ENCODE measurements around the gene EIF5B. TPM values are rescaled to one million over a fixed set of nuclear protein-coding genes. Genes with fewer than 3 reads are reported as not detected.

EIF5B gene
- total RNA-seq, 4 donors from 2014 or later = 21.4 to 83.5 (median 33.5) TPM

DNA sequence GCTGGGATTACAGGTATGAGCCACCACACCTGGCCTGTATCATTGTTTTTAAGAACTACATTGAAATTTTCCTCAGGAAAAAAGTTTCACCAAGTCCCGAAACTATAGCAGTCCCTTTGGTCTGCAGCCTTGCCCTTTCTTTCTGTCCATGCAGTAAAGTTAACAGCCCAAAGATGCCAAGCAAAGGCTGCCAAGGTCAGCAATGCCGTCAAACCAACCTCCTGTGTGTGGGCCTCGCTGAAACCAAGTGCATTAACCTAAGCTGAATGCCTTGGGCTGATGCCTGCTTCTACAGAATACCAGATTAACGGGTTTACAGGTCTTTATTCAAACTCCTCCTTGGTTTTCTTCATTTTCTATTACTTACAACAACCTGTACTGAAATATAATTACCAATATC is 73.1 kb downstream of the EIF5B start:
- intact Hi-C loops (cut with DNase I; ENCODE audit: low total_unique reads) = no loop called here
- Histone ChIP-seq H3K27me3 (no peaks in the 10 kb centered on the region), H3K9me3 (no peaks in the 10 kb centered on the region), H3K36me3 (no peaks in the 10 kb centered on the region), H3K4me3 (no peak overlapping the region), H3K4me1 (no peaks in the 10 kb centered on the region), H3K27ac (no peak overlapping the region)
- TF ChIP-seq, protein P1, sequence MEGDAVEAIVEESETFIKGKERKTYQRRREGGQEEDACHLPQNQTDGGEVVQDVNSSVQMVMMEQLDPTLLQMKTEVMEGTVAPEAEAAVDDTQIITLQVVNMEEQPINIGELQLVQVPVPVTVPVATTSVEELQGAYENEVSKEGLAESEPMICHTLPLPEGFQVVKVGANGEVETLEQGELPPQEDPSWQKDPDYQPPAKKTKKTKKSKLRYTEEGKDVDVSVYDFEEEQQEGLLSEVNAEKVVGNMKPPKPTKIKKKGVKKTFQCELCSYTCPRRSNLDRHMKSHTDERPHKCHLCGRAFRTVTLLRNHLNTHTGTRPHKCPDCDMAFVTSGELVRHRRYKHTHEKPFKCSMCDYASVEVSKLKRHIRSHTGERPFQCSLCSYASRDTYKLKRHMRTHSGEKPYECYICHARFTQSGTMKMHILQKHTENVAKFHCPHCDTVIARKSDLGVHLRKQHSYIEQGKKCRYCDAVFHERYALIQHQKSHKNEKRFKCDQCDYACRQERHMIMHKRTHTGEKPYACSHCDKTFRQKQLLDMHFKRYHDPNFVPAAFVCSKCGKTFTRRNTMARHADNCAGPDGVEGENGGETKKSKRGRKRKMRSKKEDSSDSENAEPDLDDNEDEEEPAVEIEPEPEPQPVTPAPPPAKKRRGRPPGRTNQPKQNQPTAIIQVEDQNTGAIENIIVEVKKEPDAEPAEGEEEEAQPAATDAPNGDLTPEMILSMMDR (IDR thresholded peaks at IDR 0.05) = no peak
- TF ChIP-seq POLR2A (IDR thresholded peaks at IDR 0.05) = no peak
- DNase-seq = no peak

DNA sequence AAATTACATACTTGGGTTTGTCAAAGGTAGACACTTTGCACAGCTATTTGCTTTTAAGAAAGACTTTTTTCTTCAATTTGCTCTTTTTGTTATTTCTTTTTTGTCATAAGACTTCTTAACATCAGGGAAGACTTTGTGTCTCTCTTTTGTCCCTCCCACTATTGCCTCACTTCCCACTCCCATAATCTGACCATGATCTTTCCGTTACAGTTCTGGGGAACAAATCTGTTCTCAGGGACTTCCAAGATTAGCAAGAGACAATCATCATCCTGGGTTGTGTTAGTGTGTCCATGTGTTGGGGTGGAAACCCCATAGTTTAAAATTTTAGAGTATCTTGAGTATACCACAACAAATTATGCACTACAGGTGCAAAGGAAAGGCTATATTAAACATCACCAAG is 77.4 kb downstream of the EIF5B start:
- Histone ChIP-seq H3K27ac (no peak overlapping the region), H3K4me3 (no peak overlapping the region), H3K36me3 (peaks cover 0 to 3% of the 10 kb centered on the region in 2 donors), H3K9me3 (no peaks in the 10 kb centered on the region), H3K4me1 (no peaks in the 10 kb centered on the region), H3K27me3 (no peaks in the 10 kb centered on the region)
- TF ChIP-seq, protein P1 (IDR thresholded peaks at IDR 0.05) = no peak
- TF ChIP-seq POLR2A (IDR thresholded peaks at IDR 0.05) = no peak
- DNase-seq = no peak
- intact Hi-C loops (cut with DNase I; ENCODE audit: low total_unique reads) = no loop called here

DNA sequence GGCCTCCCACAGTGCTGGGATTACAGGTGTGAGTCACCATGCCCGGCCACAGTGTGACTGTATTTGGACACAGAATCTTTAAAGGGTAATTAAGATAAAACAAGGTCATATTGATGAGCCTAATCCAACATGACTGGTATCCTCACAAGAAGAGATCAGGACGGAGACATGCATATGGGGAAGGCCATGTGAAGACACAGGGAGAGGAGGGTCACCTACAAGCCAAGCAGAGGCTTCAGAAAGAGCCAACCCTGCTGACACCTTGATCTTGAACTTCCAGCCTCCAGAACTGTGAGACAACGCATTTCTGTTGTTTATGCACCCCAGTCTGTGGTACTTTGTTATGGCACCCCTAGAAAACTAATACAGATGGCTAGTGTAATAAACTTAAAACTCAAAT is 80.2 kb downstream of the EIF5B start:
- H3K4me3 ChIP-seq = no peak overlapping the region
- no peak overlapping the region for H3K27ac ChIP-seq
- intact Hi-C loops (cut with DNase I; ENCODE audit: low total_unique reads) = no loop called here
- TF ChIP-seq POLR2A (IDR thresholded peaks at IDR 0.05) = no peak
- TF ChIP-seq, protein P1 (IDR thresholded peaks at IDR 0.05) = no peak
- H3K36me3 ChIP-seq = peaks cover 0 to 3% of the 10 kb centered on the region in 2 donors
- no peak for DNase-seq
- no peaks in the 10 kb centered on the region for H3K9me3 ChIP-seq
- no peaks in the 10 kb centered on the region for H3K4me1 ChIP-seq
- H3K27me3 ChIP-seq = no peaks in the 10 kb centered on the region

DNA sequence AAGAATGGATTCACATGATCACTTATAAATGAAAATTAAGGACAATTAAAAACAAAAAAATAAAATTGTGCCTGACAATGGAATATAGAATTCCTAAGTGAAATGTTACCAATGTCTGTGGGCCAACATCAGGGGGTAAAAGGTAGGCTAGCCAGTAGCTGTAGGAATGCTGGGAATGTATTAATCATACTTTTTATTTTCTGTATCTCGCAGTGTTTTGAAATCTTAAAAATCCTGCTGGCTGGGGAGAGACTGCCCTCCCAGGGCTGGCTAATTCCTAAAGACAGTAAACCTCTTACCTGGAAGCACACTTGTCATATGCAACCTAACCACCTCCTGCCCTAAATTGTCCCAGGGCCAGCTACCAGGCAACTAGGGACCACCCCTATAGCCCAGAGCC is 82.8 kb downstream of the EIF5B start:
- no peaks in the 10 kb centered on the region for H3K9me3 ChIP-seq
- H3K27me3 ChIP-seq = no peaks in the 10 kb centered on the region
- intact Hi-C loops (cut with DNase I; ENCODE audit: low total_unique reads) = no loop called here
- DNase-seq = no peak
- TF ChIP-seq POLR2A (IDR thresholded peaks at IDR 0.05) = no peak
- TF ChIP-seq, protein P1 (IDR thresholded peaks at IDR 0.05) = no peak
- no peak overlapping the region for H3K27ac ChIP-seq
- H3K4me1 ChIP-seq = no peaks in the 10 kb centered on the region
- peaks cover 0 to 3% of the 10 kb centered on the region in 2 donors for H3K36me3 ChIP-seq
- no peak overlapping the region for H3K4me3 ChIP-seq

DNA sequence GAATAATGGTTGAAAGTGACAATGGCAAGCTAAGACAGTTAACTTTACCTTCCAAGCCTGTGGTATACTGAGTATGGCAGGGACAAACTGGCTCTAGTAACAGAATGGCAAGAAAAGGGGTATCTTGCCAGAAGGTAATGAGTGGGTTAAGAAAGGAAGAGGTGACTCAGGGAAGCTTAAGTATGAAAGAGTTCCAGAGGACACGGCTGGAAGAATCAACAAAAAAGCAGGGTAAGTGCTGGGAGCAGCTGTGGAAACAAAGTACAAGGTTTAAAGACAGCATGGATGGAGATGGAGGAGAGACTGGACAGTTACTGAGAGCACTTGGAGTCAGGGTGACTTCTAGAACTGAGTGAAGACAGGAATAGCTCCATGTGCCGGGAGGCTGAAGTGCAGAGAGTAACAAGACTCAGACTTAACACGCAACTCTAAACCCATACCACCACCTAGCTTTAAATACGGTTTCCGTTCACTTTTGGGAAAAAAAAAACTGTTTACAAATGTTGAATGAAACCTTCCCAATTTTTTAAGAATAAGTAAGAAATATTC is 83.6 kb downstream of the EIF5B start:
- Histone ChIP-seq H3K36me3 (peaks cover 0 to 3% of the 10 kb centered on the region in 2 donors), H3K9me3 (no peaks in the 10 kb centered on the region), H3K4me3 (no peak overlapping the region), H3K27ac (no peak overlapping the region), H3K4me1 (no peaks in the 10 kb centered on the region), H3K27me3 (no peaks in the 10 kb centered on the region)
- TF ChIP-seq, protein P1 (IDR thresholded peaks at IDR 0.05) = no peak
- TF ChIP-seq POLR2A (IDR thresholded peaks at IDR 0.05) = no peak
- intact Hi-C loops (cut with DNase I; ENCODE audit: low total_unique reads) = no loop called here
- DNase-seq = no peak
